ENCODE data around the gene ESR2. TPM values are rescaled to one million over a fixed set of nuclear protein-coding genes. Genes with fewer than 3 reads are reported as not detected.
"Not testable (repeated sequence)": the region's sequence is repeated elsewhere in the genome, so short reads cannot be mapped to it uniquely, and the experiment has no call there.

The ESR2 gene

GRCh38 chr14:64037869-64038745, 256.1 kb downstream of the ESR2 start:
- H3K27me3 ChIP-seq (ENCODE audit: control insufficient read depth in 1 of 2, insufficient read depth in 1 of 2, low read length in 2 of 2); H3K9me3 ChIP-seq (ENCODE audit: control insufficient read depth, low read length); H4K91ac ChIP-seq (ENCODE audit: low read length); H2AK5ac ChIP-seq (ENCODE audit: low read length, severe bottlenecking); H3K4me1 ChIP-seq (ENCODE audit: control insufficient read depth, insufficient read depth, low read depth, low read length); H3K23ac ChIP-seq (ENCODE audit: low read length in 2 of 2); H3K14ac ChIP-seq (ENCODE audit: low read length in 2 of 2); H3K4ac ChIP-seq (ENCODE audit: low read depth in 1 of 2, low read length in 2 of 2); H2BK5ac ChIP-seq (ENCODE audit: low read depth, low read length, poor library complexity, severe bottlenecking); H2BK120ac ChIP-seq (ENCODE audit: low read depth, low read length); H3K27ac ChIP-seq (ENCODE audit: low read length, poor library complexity, severe bottlenecking); H3K9ac ChIP-seq (ENCODE audit: low read length); H2BK12ac ChIP-seq (ENCODE audit: low read length in 2 of 2); H3K36me3 ChIP-seq (ENCODE audit: control insufficient read depth in 1 of 2, insufficient read depth in 2 of 2, low read depth in 1 of 2, low read length in 2 of 2); H3K18ac ChIP-seq (ENCODE audit: low read depth in 1 of 2, low read length in 2 of 2); DNase-seq; H3K4me3 ChIP-seq (ENCODE audit: insufficient read depth in 1 of 2, low read depth in 1 of 2, low read length in 2 of 2); H3K79me1 ChIP-seq (replicated peaks; ENCODE audit: low read length, poor library complexity, severe bottlenecking); H2AFZ ChIP-seq (ENCODE audit: low read depth, low read length); H3K4me2 ChIP-seq (ENCODE audit: low read length, poor library complexity, severe bottlenecking); H4K8ac ChIP-seq (ENCODE audit: low read length); H2BK15ac ChIP-seq (ENCODE audit: low read depth, poor library complexity, severe bottlenecking): not testable (repeated sequence)
- WGBS = 97% methylated on average over 49 of the region's 66 CpGs

- H3K4ac ChIP-seq (ENCODE audit: low read depth in 1 of 2, low read length in 2 of 2) = no peak overlapping the region
- H3K4me3 ChIP-seq (ENCODE audit: insufficient read depth in 1 of 2, low read depth in 1 of 2, low read length in 2 of 2) = no peak overlapping the region
- no peak overlapping the region for H3K4me2 ChIP-seq (ENCODE audit: low read length, poor library complexity, severe bottlenecking)
- no peak overlapping the region for H2BK120ac ChIP-seq (ENCODE audit: low read depth, low read length)
- H3K4me1 ChIP-seq (ENCODE audit: control insufficient read depth, insufficient read depth, low read depth, low read length) = no peaks in the 10 kb centered on the region
- no peak overlapping the region for H3K27ac ChIP-seq (ENCODE audit: low read length, poor library complexity, severe bottlenecking)
- H4K91ac ChIP-seq (ENCODE audit: low read length) = no peak overlapping the region
- no peak overlapping the region for H2AFZ ChIP-seq (ENCODE audit: low read depth, low read length)
- H3K79me1 ChIP-seq (replicated peaks; ENCODE audit: low read length, poor library complexity, severe bottlenecking) = peaks cover 2% of the 10 kb centered on the region
- no peak overlapping the region for H3K18ac ChIP-seq (ENCODE audit: low read depth in 1 of 2, low read length in 2 of 2)
- H4K8ac ChIP-seq (ENCODE audit: low read length) = no peak overlapping the region
- no peak overlapping the region for H2BK12ac ChIP-seq (ENCODE audit: low read length in 2 of 2)
- peaks cover 0 to 5% of the 10 kb centered on the region in 2 experiments for H3K36me3 ChIP-seq (ENCODE audit: control insufficient read depth in 1 of 2, insufficient read depth in 2 of 2, low read depth in 1 of 2, low read length in 2 of 2)
- no peaks in the 10 kb centered on the region for H3K9me3 ChIP-seq (ENCODE audit: control insufficient read depth, low read length)
- no peak overlapping the region for H3K14ac ChIP-seq (ENCODE audit: low read length in 2 of 2)
- no peak overlapping the region for H2AK5ac ChIP-seq (ENCODE audit: low read length, severe bottlenecking)
- H3K23ac ChIP-seq (ENCODE audit: low read length in 2 of 2) = no peak overlapping the region
- no peak overlapping the region for H3K9ac ChIP-seq (ENCODE audit: low read length)
- no peak overlapping the region for H2BK15ac ChIP-seq (ENCODE audit: low read depth, poor library complexity, severe bottlenecking)
- WGBS = 67% methylated on average over 1 of the region's 1 CpG
- no peaks in the 10 kb centered on the region for H3K27me3 ChIP-seq (ENCODE audit: control insufficient read depth in 1 of 2, insufficient read depth in 1 of 2, low read length in 2 of 2)
- DNase-seq = peak; percentile 73
- no peak overlapping the region for H2BK5ac ChIP-seq (ENCODE audit: low read depth, low read length, poor library complexity, severe bottlenecking)
These were observed 259.0 kb downstream of the ESR2 start for GRCh38 chr14:64035143-64035542.

Small RNA genes lying within 50 kb of the gene (small RNA-seq; reads per million reads assigned to genes)
- gene MIR548H1 (ENCODE audit: low read depth) = not detected
